GM23338 (cell line): ENCODE results near the gene R3HCC1L. TPM values are rescaled to one million over a fixed set of nuclear protein-coding genes. Genes with fewer than 3 reads are reported as not detected.

Experiments
- ATAC-seq: fragments of 200-7000 bp; cut with Tn5 transposase; 3 replicates; pipeline ENCODE4 v1.9.1; 2020
- DNase-seq: peaks from one replicate; pipeline ENCODE4 v3.0.0-alpha.2; 2015; ENCODE audit warnings: low spot score
- H2AFZ ChIP-seq: fragments of 200-600 bp; sonication (generic); 2 replicates; pipeline ENCODE4 v1.8.0; 2016; ENCODE audit warnings: antibody characterized with exemption, mild to moderate bottlenecking, moderate library complexity
- H3F3A ChIP-seq: fragments of 200-600 bp; sonication (generic); replicated peaks from 2 replicates; pipeline ENCODE4 v1.8.0; 2017; ENCODE audit warnings: antibody characterized with exemption, mixed run types, low read depth
- H3K27ac ChIP-seq: fragments of 200-600 bp; sonication (generic); 2 replicates; pipeline ENCODE4 v1.6.1; 2016; ENCODE audit warnings: low read depth
- H3K27me3 ChIP-seq: fragments of 200-600 bp; sonication (generic); 2 replicates; pipeline ENCODE4 v1.8.0; 2016; ENCODE audit warnings: mild to moderate bottlenecking, mixed run types, moderate library complexity; ENCODE audit not compliant: insufficient read depth
- H3K36me3 ChIP-seq: fragments of 200-600 bp; sonication (generic); 2 replicates; pipeline ENCODE4 v1.8.0; 2016; ENCODE audit warnings: mild to moderate bottlenecking; ENCODE audit not compliant: insufficient read depth
- H3K4me1 ChIP-seq: fragments of 200-600 bp; sonication (generic); 2 replicates; pipeline ENCODE4 v1.8.0; 2016; ENCODE audit warnings: mild to moderate bottlenecking, moderate library complexity; ENCODE audit not compliant: insufficient read depth
- H3K4me2 ChIP-seq: fragments of 200-600 bp; sonication (generic); 2 replicates; pipeline ENCODE4 v1.7.1; 2017; ENCODE audit warnings: mixed run types
- H3K4me3 ChIP-seq: fragments of 200-600 bp; sonication (generic); 2 replicates; pipeline ENCODE4 v1.6.1; 2016; ENCODE audit warnings: mixed run types
- H3K79me2 ChIP-seq: fragments of 200-600 bp; sonication (generic); replicated peaks from 2 replicates; pipeline ENCODE4 v1.8.0; 2017; ENCODE audit warnings: mild to moderate bottlenecking; ENCODE audit not compliant: insufficient read depth
- H3K9me2 ChIP-seq: fragments of 200-600 bp; sonication (generic); 2 replicates; pipeline ENCODE4 v1.8.0; 2017; ENCODE audit not compliant: insufficient read depth
- H4K20me1 ChIP-seq: fragments of 200-600 bp; sonication (generic); replicated peaks from 2 replicates; pipeline ENCODE4 v1.8.0; 2017; ENCODE audit warnings: mild to moderate bottlenecking; ENCODE audit not compliant: insufficient read depth
- H3K27ac Mint-ChIP-seq: 2 replicates; pipeline ENCODE4 v1.8.0; 2020; ENCODE audit warnings: inconsistent platforms, mild to moderate bottlenecking, moderate library complexity, mixed read lengths
- H3K27me3 Mint-ChIP-seq: 3 replicates; pipeline ENCODE4 v1.8.0; 2022; ENCODE audit warnings: low read depth, mild to moderate bottlenecking, moderate library complexity, mixed read lengths, inconsistent platforms; ENCODE audit not compliant: insufficient read depth, poor library complexity
- H3K36me3 Mint-ChIP-seq: 3 replicates; pipeline ENCODE4 v1.8.0; 2021; ENCODE audit warnings: low read depth, mild to moderate bottlenecking, inconsistent platforms, moderate library complexity, mixed read lengths
- H3K4me1 Mint-ChIP-seq: 3 replicates; pipeline ENCODE4 v1.8.0; 2020; ENCODE audit warnings: mild to moderate bottlenecking, inconsistent platforms, mixed read lengths
- H3K4me3 Mint-ChIP-seq: 3 replicates; pipeline ENCODE4 v1.8.0; 2021; ENCODE audit warnings: moderate library complexity, mild to moderate bottlenecking, inconsistent platforms, mixed read lengths
- H3K9me3 Mint-ChIP-seq: 3 replicates; pipeline ENCODE4 v1.8.0; 2020; ENCODE audit warnings: moderate library complexity, mild to moderate bottlenecking, inconsistent platforms, mixed read lengths
- CTCF ChIP-seq, 2 experiments: fragments of 200-600 bp in 1 of 2; sonication (generic) in 1 of 2; conservative IDR thresholded peaks; 2 replicates each; pipeline versions ENCODE4 v1.5.1 to v1.6.1; 2016 to 2017; ENCODE audit warnings: antibody characterized with exemption in 2 of 2, low read depth in 2 of 2, mild to moderate bottlenecking in 2 of 2, moderate library complexity in 1 of 2
- ETS1 ChIP-seq: IDR thresholded peaks from 2 replicates; pipeline ENCODE4 v1.6.1; 2016; ENCODE audit warnings: antibody characterized with exemption
- EZH2phosphoT487 ChIP-seq: fragments of 200-600 bp; sonication (generic); IDR thresholded peaks from one replicate; pipeline ENCODE4 v1.8.1; 2018; ENCODE audit warnings: antibody characterized with exemption; ENCODE audit not compliant: unreplicated experiment
- JUNB ChIP-seq: IDR thresholded peaks from one replicate; pipeline ENCODE4 v1.6.1; 2016; ENCODE audit warnings: antibody characterized with exemption; ENCODE audit not compliant: unreplicated experiment
- NANOG ChIP-seq: IDR thresholded peaks from 2 replicates; pipeline ENCODE4 v1.6.1; 2016; ENCODE audit warnings: antibody characterized with exemption, borderline replicate concordance
- REST ChIP-seq: IDR thresholded peaks from one replicate; pipeline ENCODE4 v1.6.1; 2018; ENCODE audit warnings: antibody characterized with exemption; ENCODE audit not compliant: unreplicated experiment
- STAT1 ChIP-seq: IDR thresholded peaks from one replicate; pipeline ENCODE4 v1.6.1; 2016; ENCODE audit warnings: antibody characterized with exemption; ENCODE audit not compliant: unreplicated experiment
- ZNF331 ChIP-seq: fragments of 250-450 bp; sonication (Bioruptor Pico); IDR thresholded peaks from 2 replicates; pipeline ENCODE4 v1.5.0; 2020; ENCODE audit warnings: low read depth, mild to moderate bottlenecking, moderate library complexity
- polyA plus RNA-seq: library from polyadenylated mRNA; unstranded; fragments of >200 nt; fragmentation: Nextera tagmentation; extraction: Ambion mirVana; gene quantifications from 2 replicates; pipeline ENCODE4 v1.2.1, GENCODE V29; 2016
- total RNA-seq: library from RNA; depleted of rRNA; stranded (reverse); fragments of >200 nt; shearing (Covaris generic); gene quantifications from 2 replicates; pipeline ENCODE4 v1.2.3, GENCODE V29; 2014

The R3HCC1L gene
- total and polyA plus RNA-seq, 2 experiments from 2014 or later = 9.3 to 15.8 TPM

- no peak for TF ChIP-seq JUNB
- no peak for TF ChIP-seq ETS1
These were observed 122.2 kb downstream of the R3HCC1L start (continued) for GRCh38 chr10:98256692-98257091.

GRCh38 chr10:98257198-98257597 is 122.7 kb downstream of the R3HCC1L start:
- ATAC-seq = no peak
- H3K9me3 Mint-ChIP-seq = no peaks in the 10 kb centered on the region
- H3K27ac Mint-ChIP-seq = no peak overlapping the region
- H3K4me3 Mint-ChIP-seq = no peak overlapping the region
- no peak for TF ChIP-seq NANOG
- no peak for TF ChIP-seq ZNF331
- TF ChIP-seq JUNB = no peak
- TF ChIP-seq CTCF (conservative IDR thresholded peaks at IDR 0.05; ENCODE audit: low read depth in 2 of 2) = no peak
- no peak for TF ChIP-seq EZH2phosphoT487
- no peak for TF ChIP-seq STAT1
- no peak for TF ChIP-seq REST
- no peaks in the 10 kb centered on the region for H3K4me1 ChIP-seq
- no peaks in the 10 kb centered on the region for H3K36me3 ChIP-seq
- H3K27ac ChIP-seq = no peak overlapping the region
- peaks cover 3% of the 10 kb centered on the region for H3K4me1 Mint-ChIP-seq
- no peaks in the 10 kb centered on the region for H3K79me2 ChIP-seq
- H2AFZ ChIP-seq = no peak overlapping the region
- no peaks in the 10 kb centered on the region for H3K27me3 ChIP-seq
- H3K4me2 ChIP-seq = no peak overlapping the region
- peaks cover 2% of the 10 kb centered on the region for H3K27me3 Mint-ChIP-seq
- no peaks in the 10 kb centered on the region for H3K9me2 ChIP-seq
- H3K4me3 ChIP-seq = no peak overlapping the region
- H4K20me1 ChIP-seq = no peaks in the 10 kb centered on the region; the same call in 1 of the 2 replicates
- no peak for DNase-seq
- H3F3A ChIP-seq = no peaks in the 10 kb centered on the region
- no peaks in the 10 kb centered on the region; the same call in 2 of the 3 replicates for H3K36me3 Mint-ChIP-seq
